Measurements from ENCODE around the gene CIDEA.

The CIDEA gene

DNA sequence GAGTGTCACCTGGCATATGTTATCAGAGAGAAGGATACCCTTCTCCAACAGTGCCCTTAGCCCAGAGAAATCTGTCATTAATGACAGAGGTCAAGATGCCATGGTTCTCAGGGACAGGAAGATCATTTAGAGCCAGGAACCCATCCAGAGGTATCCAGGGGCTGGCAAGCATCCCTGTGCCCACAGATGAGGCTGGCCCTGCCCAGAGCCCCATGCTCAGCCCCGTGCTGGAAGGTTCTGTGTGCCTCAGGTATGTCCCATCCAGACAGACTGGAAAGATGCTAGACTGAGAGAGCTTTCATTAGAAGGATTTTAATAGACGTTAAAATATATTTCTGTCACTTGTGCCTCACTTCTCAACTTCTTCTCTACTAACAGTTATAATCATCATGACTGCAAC is 45.7 kb downstream of the CIDEA start:
- H3K79me2 ChIP-seq (ENCODE audit: insufficient read depth, low read length), result no peaks in the 10 kb centered on the region
- H3K4me3 ChIP-seq (ENCODE audit: insufficient read depth, low read length, poor library complexity, severe bottlenecking), result no peak overlapping the region
- no peaks in the 10 kb centered on the region for H3K27me3 ChIP-seq (ENCODE audit: low read length)
- H3K9me3 ChIP-seq (ENCODE audit: insufficient read depth, low read length), result no peaks in the 10 kb centered on the region
- H3K4me2 ChIP-seq (ENCODE audit: low read depth, low read length, poor library complexity, severe bottlenecking), result no peak overlapping the region
- no peaks in the 10 kb centered on the region for H3K9me2 ChIP-seq (replicated peaks; ENCODE audit: insufficient read depth, low read length)
- no peak for TF ChIP-seq EZH2phosphoT487 (conservative IDR thresholded peaks at IDR 0.05; ENCODE audit: low read length)
- TF ChIP-seq, protein P1, sequence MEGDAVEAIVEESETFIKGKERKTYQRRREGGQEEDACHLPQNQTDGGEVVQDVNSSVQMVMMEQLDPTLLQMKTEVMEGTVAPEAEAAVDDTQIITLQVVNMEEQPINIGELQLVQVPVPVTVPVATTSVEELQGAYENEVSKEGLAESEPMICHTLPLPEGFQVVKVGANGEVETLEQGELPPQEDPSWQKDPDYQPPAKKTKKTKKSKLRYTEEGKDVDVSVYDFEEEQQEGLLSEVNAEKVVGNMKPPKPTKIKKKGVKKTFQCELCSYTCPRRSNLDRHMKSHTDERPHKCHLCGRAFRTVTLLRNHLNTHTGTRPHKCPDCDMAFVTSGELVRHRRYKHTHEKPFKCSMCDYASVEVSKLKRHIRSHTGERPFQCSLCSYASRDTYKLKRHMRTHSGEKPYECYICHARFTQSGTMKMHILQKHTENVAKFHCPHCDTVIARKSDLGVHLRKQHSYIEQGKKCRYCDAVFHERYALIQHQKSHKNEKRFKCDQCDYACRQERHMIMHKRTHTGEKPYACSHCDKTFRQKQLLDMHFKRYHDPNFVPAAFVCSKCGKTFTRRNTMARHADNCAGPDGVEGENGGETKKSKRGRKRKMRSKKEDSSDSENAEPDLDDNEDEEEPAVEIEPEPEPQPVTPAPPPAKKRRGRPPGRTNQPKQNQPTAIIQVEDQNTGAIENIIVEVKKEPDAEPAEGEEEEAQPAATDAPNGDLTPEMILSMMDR (IDR thresholded peaks at IDR 0.05; ENCODE audit: insufficient read depth, low read length, poor library complexity, severe bottlenecking), result no peak
- H2AFZ ChIP-seq (ENCODE audit: low read depth, low read length, severe bottlenecking), result no peak overlapping the region
- H3K9ac ChIP-seq (ENCODE audit: low read length), result no peak overlapping the region
- no peaks in the 10 kb centered on the region for H3K36me3 ChIP-seq (ENCODE audit: low read length)
- no peaks in the 10 kb centered on the region for H3F3A ChIP-seq (ENCODE audit: insufficient read depth)
- H4K20me1 ChIP-seq (ENCODE audit: low read depth, low read length), result no peaks in the 10 kb centered on the region
- no peak overlapping the region for H3K27ac ChIP-seq (ENCODE audit: low read depth, low read length)

DNA sequence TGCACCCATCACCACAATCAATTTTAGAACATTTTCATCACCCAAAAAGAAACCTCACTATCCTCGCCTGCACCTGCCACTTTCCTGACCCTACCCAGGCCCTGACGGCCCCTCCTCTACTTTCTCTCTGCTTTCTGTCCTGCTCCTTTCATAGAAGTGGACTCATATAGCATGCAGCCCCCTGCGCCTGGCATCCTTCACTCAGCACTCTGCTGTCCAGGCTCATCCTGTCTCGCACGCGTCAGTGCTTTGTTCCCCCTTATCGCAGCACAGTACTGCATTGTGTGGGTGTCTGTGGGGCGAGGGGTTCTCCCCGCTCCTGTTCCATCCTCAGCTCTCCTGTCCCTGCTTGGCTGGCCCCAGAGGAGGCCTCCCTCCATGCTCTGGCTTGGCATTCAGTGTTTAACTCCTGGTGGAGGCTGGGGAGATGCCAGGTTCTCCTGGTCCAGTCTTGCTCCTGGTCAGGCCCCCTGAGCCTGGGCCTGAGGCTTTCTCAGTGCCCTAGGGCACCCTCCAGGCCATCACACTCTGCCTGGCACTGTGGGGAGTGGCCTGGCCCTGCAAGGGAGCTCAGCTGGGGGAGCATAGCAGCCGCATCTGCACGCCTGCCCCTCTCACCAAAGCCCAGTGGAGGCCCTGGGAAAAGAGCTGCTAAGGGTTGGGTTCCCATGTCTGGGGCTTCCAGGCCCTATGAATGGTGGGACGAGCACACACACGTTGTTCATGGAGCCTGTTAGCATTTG is 47.3 kb downstream of the CIDEA start:
- no peaks in the 10 kb centered on the region for H3F3A ChIP-seq (ENCODE audit: insufficient read depth)
- TF ChIP-seq EZH2phosphoT487 (conservative IDR thresholded peaks at IDR 0.05; ENCODE audit: low read length), result no peak
- TF ChIP-seq, protein P1 (IDR thresholded peaks at IDR 0.05; ENCODE audit: insufficient read depth, low read length, poor library complexity, severe bottlenecking), result no peak
- no peak overlapping the region for H3K4me3 ChIP-seq (ENCODE audit: insufficient read depth, low read length, poor library complexity, severe bottlenecking)
- no peak overlapping the region for H3K4me2 ChIP-seq (ENCODE audit: low read depth, low read length, poor library complexity, severe bottlenecking)
- no peak overlapping the region for H3K27ac ChIP-seq (ENCODE audit: low read depth, low read length)
- H3K9ac ChIP-seq (ENCODE audit: low read length), result no peak overlapping the region
- H3K27me3 ChIP-seq (ENCODE audit: low read length), result no peaks in the 10 kb centered on the region
- no peak overlapping the region for H2AFZ ChIP-seq (ENCODE audit: low read depth, low read length, severe bottlenecking)
- H3K9me3 ChIP-seq (ENCODE audit: insufficient read depth, low read length), result no peaks in the 10 kb centered on the region
- no peaks in the 10 kb centered on the region for H3K36me3 ChIP-seq (ENCODE audit: low read length)
- H3K9me2 ChIP-seq (replicated peaks; ENCODE audit: insufficient read depth, low read length), result no peaks in the 10 kb centered on the region
- no peaks in the 10 kb centered on the region for H4K20me1 ChIP-seq (ENCODE audit: low read depth, low read length)
- no peaks in the 10 kb centered on the region for H3K79me2 ChIP-seq (ENCODE audit: insufficient read depth, low read length)

- no peaks in the 10 kb centered on the region for H4K20me1 ChIP-seq (ENCODE audit: low read depth, low read length)
- no peaks in the 10 kb centered on the region for H3K9me2 ChIP-seq (replicated peaks; ENCODE audit: insufficient read depth, low read length)
- no peak for TF ChIP-seq EZH2phosphoT487 (conservative IDR thresholded peaks at IDR 0.05; ENCODE audit: low read length)
- TF ChIP-seq, protein P1 (IDR thresholded peaks at IDR 0.05; ENCODE audit: insufficient read depth, low read length, poor library complexity, severe bottlenecking), result no peak
- H2AFZ ChIP-seq (ENCODE audit: low read depth, low read length, severe bottlenecking), result no peak overlapping the region
- H3K4me3 ChIP-seq (ENCODE audit: insufficient read depth, low read length, poor library complexity, severe bottlenecking), result no peak overlapping the region
- H3F3A ChIP-seq (ENCODE audit: insufficient read depth), result no peaks in the 10 kb centered on the region
- H3K36me3 ChIP-seq (ENCODE audit: low read length), result no peaks in the 10 kb centered on the region
- H3K27me3 ChIP-seq (ENCODE audit: low read length), result no peaks in the 10 kb centered on the region
- no peak overlapping the region for H3K27ac ChIP-seq (ENCODE audit: low read depth, low read length)
- H3K79me2 ChIP-seq (ENCODE audit: insufficient read depth, low read length), result no peaks in the 10 kb centered on the region
- H3K9ac ChIP-seq (ENCODE audit: low read length), result no peak overlapping the region
- no peak overlapping the region for H3K4me2 ChIP-seq (ENCODE audit: low read depth, low read length, poor library complexity, severe bottlenecking)
- H3K9me3 ChIP-seq (ENCODE audit: insufficient read depth, low read length), result no peaks in the 10 kb centered on the region
Observed at GRCh38 chr18:12302391-12303147, 48.4 kb downstream of the CIDEA start.

All from SU-DHL-6 (cell line).